B cell (primary cell): ENCODE data around the gene BRI3BP. TPM values are rescaled to one million over a fixed set of nuclear protein-coding genes. Genes with fewer than 3 reads are reported as not detected.

Source experiments
- ATAC-seq: fragments of 200-7000 bp; cut with Tn5 transposase; one replicate; pipeline ENCODE4 v1.10.0; 2021; ENCODE audit warnings: low read depth, mild to moderate bottlenecking, moderate number of reproducible peaks, moderate library complexity
- CTCF ChIA-PET: fragments of 350-600 bp; sonication (Branson Sonifier 250); formaldehyde crosslinking; loops from one replicate; lab custom pipeline; 2021; ENCODE audit warnings: antibody characterized with exemption, inconsistent platforms; lab: Charles Lee
- POLR2A ChIA-PET: fragments of 350-600 bp; sonication (Branson Sonifier 250); formaldehyde crosslinking; loops from one replicate; lab custom pipeline; 2021; ENCODE audit warnings: antibody characterized with exemption; lab: Charles Lee
- DNase-seq: peaks from one replicate; pipeline ENCODE4 v3.0.0; 2013
- H2AFZ ChIP-seq: 2 replicates; pipeline ENCODE4 v1.6.1; 2012; ENCODE audit warnings: mild to moderate bottlenecking, low read depth, low read length; ENCODE audit not compliant: insufficient read depth, poor library complexity, severe bottlenecking
- H3K27ac ChIP-seq, 2 donors: 1 replicate in 1 of 2; 2 replicates in 1 of 2; pipeline ENCODE4 v1.5.1; 2012 to 2013; ENCODE audit warnings: low read length in 2 of 2, mild to moderate bottlenecking in 2 of 2, moderate library complexity in 1 of 2
- H3K27me3 ChIP-seq, 4 experiments: fragments of 200-600 bp in 1 of 4; sonication (generic) in 1 of 4; replicated peaks in 1 of 4; 1 replicate in 2 of 4; 2 replicates in 2 of 4; pipeline versions ENCODE4 v1.6.1 to v1.7.0; 2013 to 2016; ENCODE audit warnings: low read length in 3 of 4, mild to moderate bottlenecking in 2 of 4, mixed read lengths in 1 of 4, moderate library complexity in 1 of 4; ENCODE audit not compliant: insufficient read depth in 4 of 4, control insufficient read depth in 3 of 4; ENCODE audit errors: control extremely low read depth in 1 of 4
- H3K36me3 ChIP-seq, 2 experiments: replicated peaks in 1 of 2; 1 replicate in 1 of 2; 2 replicates in 1 of 2; pipeline versions ENCODE4 v1.6.1 to v1.7.1; 2013; ENCODE audit warnings: low read length in 1 of 2; ENCODE audit not compliant: insufficient read depth in 2 of 2, control insufficient read depth in 1 of 2; ENCODE audit errors: control extremely low read depth in 1 of 2, extremely low read depth in 1 of 2
- H3K4me1 ChIP-seq, 2 donors: fragments of 200-600 bp in 1 of 2; sonication (generic) in 1 of 2; 1 replicate in 1 of 2; 2 replicates in 1 of 2; pipeline versions ENCODE4 v1.5.1 to v1.6.1; 2013 to 2017; ENCODE audit warnings: low read length in 2 of 2; ENCODE audit not compliant: control insufficient read depth in 2 of 2, insufficient read depth in 2 of 2
- H3K4me2 ChIP-seq: replicated peaks from 2 replicates; pipeline ENCODE3; 2012; ENCODE audit warnings: mild to moderate bottlenecking, low read depth, low read length; ENCODE audit not compliant: poor library complexity, severe bottlenecking
- H3K4me3 ChIP-seq, 5 experiments: fragments of 200-600 bp in 1 of 5; sonication (generic) in 1 of 5; 1 replicate in 3 of 5; 2 replicates in 2 of 5; pipeline versions ENCODE4 v1.5.1 to v1.7.0; 2011 to 2016; ENCODE audit warnings: low read length in 4 of 5, mild to moderate bottlenecking in 4 of 5, low read depth in 2 of 5, control low read depth in 1 of 5, moderate library complexity in 1 of 5; ENCODE audit not compliant: insufficient read depth in 1 of 5; ENCODE audit errors: control extremely low read depth in 1 of 5, extremely low read depth in 1 of 5
- H3K79me2 ChIP-seq: fragments of 200-600 bp; sonication (generic); one replicate; pipeline ENCODE4 v1.6.0; 2016; ENCODE audit warnings: low read length; ENCODE audit not compliant: control insufficient read depth, insufficient read depth
- H3K9ac ChIP-seq: fragments of 200-600 bp; sonication (generic); 2 replicates; pipeline ENCODE4 v1.6.1; 2017; ENCODE audit warnings: mild to moderate bottlenecking, low read length, moderate library complexity
- H3K9me3 ChIP-seq, 3 donors: one replicate each; pipeline versions ENCODE4 v1.6.1 to v1.7.1; 2013; ENCODE audit warnings: low read length in 2 of 3; ENCODE audit not compliant: control insufficient read depth in 2 of 3, insufficient read depth in 1 of 3; ENCODE audit errors: control extremely low read depth in 1 of 3
- H4K20me1 ChIP-seq: 2 replicates; pipeline ENCODE4 v1.6.0; 2012; ENCODE audit warnings: mild to moderate bottlenecking, low read length; ENCODE audit not compliant: insufficient read depth, control insufficient read depth, poor library complexity, severe bottlenecking
- H3K27ac Mint-ChIP-seq: one replicate; pipeline ENCODE4 v1.8.0; 2021; ENCODE audit warnings: mixed read lengths
- H3K27me3 Mint-ChIP-seq: one replicate; pipeline ENCODE4 v1.8.0; 2021; ENCODE audit warnings: mixed read lengths
- H3K4me1 Mint-ChIP-seq: one replicate; pipeline ENCODE4 v1.8.0; 2021; ENCODE audit warnings: mixed read lengths
- H3K4me3 Mint-ChIP-seq: one replicate; pipeline ENCODE4 v1.8.0; 2021; ENCODE audit warnings: mixed read lengths
- H3K9me3 Mint-ChIP-seq: one replicate; pipeline ENCODE4 v1.8.0; 2022; ENCODE audit warnings: mixed read lengths; ENCODE audit not compliant: insufficient read depth
- CTCF ChIP-seq: fragments of 200-600 bp; IDR thresholded peaks from one replicate; pipeline ENCODE4 v1.8.0; 2022; ENCODE audit warnings: antibody characterized with exemption, mild to moderate bottlenecking
- EZH2 ChIP-seq: IDR thresholded peaks from 2 replicates; pipeline ENCODE4 v1.6.1; 2012; ENCODE audit warnings: borderline replicate concordance, low read depth, mild to moderate bottlenecking, moderate library complexity, low read length; ENCODE audit not compliant: insufficient read depth, poor library complexity, severe bottlenecking
- WGBS: methylation state at CpG from one replicate; pipeline ENCODE4 v1.1.5; 2013; ENCODE audit warnings: missing lambda C conversion rate; ENCODE audit not compliant: insufficient coverage; 5-methylcytosine and 5-hydroxymethylcytosine counted together
- intact Hi-C: fragments of 100-400 bp; cut with micrococcal nuclease; formaldehyde crosslinking; loops from one replicate; pipeline ENCODE4 v1.10.0; 2022
- polyA plus RNA-seq: library from polyadenylated mRNA; depleted of rRNA; stranded (reverse); fragments of >200 nt; gene quantifications from 2 replicates; pipeline ENCODE4 v1.2.3, GENCODE V29; 2012
- total RNA-seq, 2 donors: library from RNA; stranded (reverse); fragments of 120-200 nt in 1 of 2; gene quantifications; 1 replicate in 1 of 2; 2 replicates in 1 of 2; pipeline versions ENCODE4 v1.2.3 to v1.2.4, GENCODE V29; 2013 to 2022

The BRI3BP gene
- total and polyA plus RNA-seq, 2 donors (not counting 1 experiment from before 2014, with no cell fraction given) = 5.2 to 14.3 TPM

- POLR2A ChIA-PET = no interaction called here
- TF ChIP-seq EZH2 (no peak), CTCF (no peak)
- no peaks in the 10 kb centered on the region for H3K4me1 ChIP-seq
- no peak for ATAC-seq
- H3K4me3 Mint-ChIP-seq = no peak overlapping the region
- WGBS = 97% methylated on average over 46 of the region's 47 CpGs
- no peaks in the 10 kb centered on the region for H3K9me3 ChIP-seq
- CTCF ChIA-PET = interaction anchor here (1.0 kb wide), 1 partner anchor 10 kb away, joined by 3 read pairs; no protein-coding TSS in a partner anchor
- H3K79me2 ChIP-seq = no peaks in the 10 kb centered on the region
- DNase-seq = no peak
- no peak overlapping the region for H3K4me2 ChIP-seq
- H3K27ac ChIP-seq = no peak overlapping the region
- H3K36me3 ChIP-seq = peaks cover 4 to 56% of the 10 kb centered on the region in 2 experiments
- no peaks in the 10 kb centered on the region for H3K9me3 Mint-ChIP-seq
- H3K27me3 Mint-ChIP-seq = no peaks in the 10 kb centered on the region
- H3K9ac ChIP-seq = no peak overlapping the region
- H3K4me1 Mint-ChIP-seq = no peaks in the 10 kb centered on the region
- H3K4me3 ChIP-seq = no peak overlapping the region
- H3K27me3 ChIP-seq = no peaks in the 10 kb centered on the region
- H4K20me1 ChIP-seq = no peaks in the 10 kb centered on the region
- no peak overlapping the region for H2AFZ ChIP-seq
- H3K27ac Mint-ChIP-seq = no peak overlapping the region
- intact Hi-C loops = no loop called here
Observed at GRCh38 chr12:124949779-124950728, 43.4 kb upstream of the BRI3BP start.

DNA sequence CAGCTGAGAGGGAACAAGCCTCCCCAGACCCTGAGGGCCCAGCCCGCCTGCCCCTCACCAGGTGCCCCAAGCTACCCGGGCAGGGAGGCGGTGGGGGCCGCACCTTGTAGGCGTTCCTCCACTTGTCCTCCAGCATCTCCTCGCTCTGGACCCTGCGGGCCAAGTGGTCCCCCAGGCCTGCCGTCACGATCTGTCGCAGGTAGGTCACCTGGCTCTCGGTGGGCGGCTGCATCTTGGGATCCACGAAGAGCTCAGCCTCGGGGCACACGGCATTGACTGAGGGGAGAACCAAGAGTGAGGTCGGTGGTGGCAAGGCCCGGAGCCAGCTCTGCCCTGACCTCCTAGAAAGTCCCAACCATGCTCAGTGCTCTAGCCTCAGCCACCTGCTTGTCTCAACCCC is 41.1 kb upstream of the BRI3BP start:
- no peak for ATAC-seq
- Histone ChIP-seq H3K27ac (no peak overlapping the region), H3K4me1 (no peaks in the 10 kb centered on the region), H3K27me3 (no peaks in the 10 kb centered on the region), H3K4me2 (no peak overlapping the region), H3K9ac (no peak overlapping the region), H2AFZ (no peak overlapping the region), H3K4me3 (no peak overlapping the region), H3K9me3 (no peaks in the 10 kb centered on the region), H3K36me3 (peaks cover 9 to 62% of the 10 kb centered on the region in 2 experiments), H3K79me2 (no peaks in the 10 kb centered on the region), H4K20me1 (no peaks in the 10 kb centered on the region)
- Mint-ChIP-seq H3K27ac (no peak overlapping the region), H3K27me3 (no peaks in the 10 kb centered on the region), H3K9me3 (no peaks in the 10 kb centered on the region), H3K4me1 (no peaks in the 10 kb centered on the region), H3K4me3 (no peak overlapping the region)
- 62% methylated on average over 12 of the region's 17 CpGs for WGBS
- no peak for DNase-seq
- CTCF ChIA-PET = interaction anchor here (0.7 to 2.2 kb wide), 2 partner anchors 10 to 46 kb away, joined by 3 to 6 read pairs; no protein-coding TSS in a partner anchor
- intact Hi-C loops = no loop called here
- POLR2A ChIA-PET = interaction anchor here (0.7 kb wide), 1 partner anchor 24 kb away, joined by 6 read pairs; no protein-coding TSS in a partner anchor
- TF ChIP-seq EZH2 = no peak
- TF ChIP-seq CTCF = no peak
